ENCODE data around the gene C15orf62. TPM values are rescaled to one million over a fixed set of nuclear protein-coding genes. Genes with fewer than 3 reads are reported as not detected.

Gene C15orf62
- 0.65 and 1.4 TPM in 2 replicates for total RNA-seq

DNA sequence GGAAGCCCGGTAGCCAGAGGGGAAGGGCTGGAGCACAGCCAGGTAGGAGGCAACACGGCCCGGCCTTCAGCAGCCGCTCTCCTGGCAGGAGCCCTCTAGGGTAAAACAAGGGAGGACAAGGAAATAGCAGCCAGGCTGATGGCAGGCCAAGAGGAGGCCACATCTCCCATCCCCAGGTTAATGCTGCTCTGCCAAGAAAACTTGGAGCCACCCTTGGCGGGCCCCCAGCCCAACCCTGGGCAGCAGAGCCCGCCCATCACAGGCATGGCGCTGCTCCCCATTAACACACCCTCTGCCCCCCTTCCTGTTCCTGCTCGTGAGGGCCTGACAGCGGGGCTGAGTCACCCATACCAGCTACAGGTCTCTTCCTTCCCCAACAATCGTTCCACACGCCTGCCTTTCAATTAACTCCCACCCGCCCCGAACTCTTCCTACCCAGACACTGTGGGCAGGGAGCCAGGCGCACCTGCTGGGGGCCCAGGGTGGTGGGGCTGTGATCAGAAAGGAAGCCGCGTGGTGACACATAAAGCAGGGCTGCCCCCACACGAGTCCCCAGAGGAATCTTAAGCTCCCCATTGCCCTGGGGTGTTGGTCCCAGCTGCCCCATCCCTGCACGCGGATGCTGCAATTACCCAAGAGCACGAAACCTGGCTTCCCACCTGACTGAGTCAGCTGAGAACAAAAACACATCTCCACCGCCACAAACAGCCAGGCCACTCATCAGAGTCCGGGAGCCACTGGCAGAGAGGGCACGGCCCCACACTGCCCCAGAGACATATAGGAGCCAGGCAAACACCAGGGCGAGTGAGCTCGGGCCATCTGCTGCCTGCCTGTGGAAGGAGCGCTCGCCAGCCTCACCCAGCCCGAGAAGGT is at the start of gene C15orf62:
C15orf62 (plus strand) TSS at position 707 of the 873 bp plus-strand sequence. CDS start 516 bp downstream, outside the sequence.

GRCh38 chr15:40754883-40755811 is 14.6 kb upstream of the C15orf62 start, which contains the start of gene RMDN3:
RMDN3 (minus strand) TSS chr15:40755254; CDS start chr15:40754783, 471 bp downstream.

GRCh38 chr15:40763801-40764628 is 5.8 kb upstream of the C15orf62 start, which contains the start of gene GCHFR:
GCHFR (plus strand) TSS chr15:40764068; CDS start chr15:40764181, 113 bp downstream.

GRCh38 chr15:40807028-40807887 is 37.5 kb downstream of the C15orf62 start, which contains the start of the genes DNAJC17 and ZFYVE19:
DNAJC17 (minus strand) TSS chr15:40807473; CDS start chr15:40807446, 27 bp downstream.
ZFYVE19 (plus strand) TSS chr15:40807089; CDS start chr15:40807590, 501 bp downstream.

Small RNA genes lying within 50 kb of the gene (small RNA-seq; reads per million reads assigned to genes)
- gene SUMO2P15, result not detected

Other genes starting within 250 kb of the C15orf62 start
- 16.0 and 24.2 TPM in 2 replicates for gene CCDC32, start 204.9 kb upstream of the C15orf62 start, total RNA-seq
- gene RPUSD2, start 200.7 kb upstream of the C15orf62 start, total RNA-seq, result 11.2 and 12.7 TPM in 2 replicates
- gene KNL1, start 175.7 kb upstream of the C15orf62 start, total RNA-seq, result 11.8 and 29.8 TPM in 2 replicates
- gene RAD51, start 74.8 kb upstream of the C15orf62 start, total RNA-seq, result 3.6 and 4.8 TPM in 2 replicates
- 25.9 and 29.4 TPM in 2 replicates for gene RMDN3, start 14.7 kb upstream of the C15orf62 start, total RNA-seq
- gene GCHFR, start 5.9 kb upstream of the C15orf62 start, total RNA-seq, result 14.7 and 18.3 TPM in 2 replicates
- 25.2 and 26.0 TPM in 2 replicates for gene ZFYVE19, start 37.1 kb downstream of the C15orf62 start, total RNA-seq
- 22.2 and 41.6 TPM in 2 replicates for gene DNAJC17, start 37.5 kb downstream of the C15orf62 start, total RNA-seq
- not detected in 2 replicates for gene PPP1R14D, start 58.7 kb downstream of the C15orf62 start, total RNA-seq
- 3.2 and 5.2 TPM in 2 replicates for gene SPINT1, start 74.1 kb downstream of the C15orf62 start, total RNA-seq
- under 0.01 and 0.10 TPM in 2 replicates for gene RHOV, start 104.3 kb downstream of the C15orf62 start, total RNA-seq
- gene VPS18, start 124.5 kb downstream of the C15orf62 start, total RNA-seq, result 63.1 and 64.7 TPM in 2 replicates
- gene DLL4, start 159.4 kb downstream of the C15orf62 start, total RNA-seq, result 80.4 and 101 TPM in 2 replicates
- 5.8 and 7.8 TPM in 2 replicates for gene CHAC1, start 183.5 kb downstream of the C15orf62 start, total RNA-seq